Stimulated activated CD8-positive, alpha-beta memory T cell treated with anti-CD3 and anti-CD28 coated beads, Interleukin-4, amount 100 ng/mL, for 4 hours (primary cell): Measurements from ENCODE around the gene MPRIP.

Source experiments
- DNase-seq, 2 donors: peaks; one replicate each; pipeline ENCODE4 v3.0.0-alpha.2; 2020; ENCODE audit warnings: low read depth in 2 of 2, low spot score in 1 of 2

The MPRIP gene

GRCh38 chr17:17050346-17051345, 8.4 kb downstream of the MPRIP start:
- DNase-seq = no peak

GRCh38 chr17:17051380-17051779, 9.1 kb downstream of the MPRIP start:
- no peak for DNase-seq

DNA sequence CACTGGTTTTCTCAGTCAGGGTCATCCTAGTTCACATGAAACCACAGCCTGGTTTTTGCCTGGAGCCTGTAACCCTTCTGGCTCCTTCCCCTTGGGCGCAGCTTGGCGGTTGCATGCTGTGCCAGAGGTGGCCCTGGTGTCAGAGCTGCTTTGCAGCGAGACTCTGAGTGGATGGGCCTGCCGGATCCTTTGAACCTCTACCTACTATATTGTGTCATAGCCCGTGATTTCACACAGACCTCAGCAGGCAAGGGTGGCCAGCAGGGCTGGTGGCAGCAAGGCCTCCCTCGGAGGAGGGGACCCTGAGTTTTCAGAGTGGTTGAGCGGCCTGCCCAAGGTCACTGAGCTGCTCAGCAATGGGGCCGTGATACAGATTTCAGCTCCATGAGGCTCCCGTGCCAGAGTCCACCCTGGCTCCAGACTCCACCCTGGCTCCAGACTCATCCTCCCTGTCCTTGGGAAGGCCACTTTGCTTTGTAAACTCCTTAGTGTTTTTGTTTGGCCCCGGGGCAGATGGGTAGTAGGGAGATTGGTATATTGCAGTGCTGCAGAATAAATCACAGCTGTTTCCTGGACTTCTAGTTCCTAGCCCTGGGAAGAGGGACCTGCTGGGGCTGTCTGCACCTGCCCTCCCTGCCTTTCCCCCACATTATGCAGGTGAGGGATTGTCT, 9.7 kb downstream of the MPRIP start:
- no peak for DNase-seq

GRCh38 chr17:17052462-17053221, 10.4 kb downstream of the MPRIP start:
- no peak for DNase-seq

GRCh38 chr17:17053446-17054379, 11.5 kb downstream of the MPRIP start:
- DNase-seq = no peak

DNA sequence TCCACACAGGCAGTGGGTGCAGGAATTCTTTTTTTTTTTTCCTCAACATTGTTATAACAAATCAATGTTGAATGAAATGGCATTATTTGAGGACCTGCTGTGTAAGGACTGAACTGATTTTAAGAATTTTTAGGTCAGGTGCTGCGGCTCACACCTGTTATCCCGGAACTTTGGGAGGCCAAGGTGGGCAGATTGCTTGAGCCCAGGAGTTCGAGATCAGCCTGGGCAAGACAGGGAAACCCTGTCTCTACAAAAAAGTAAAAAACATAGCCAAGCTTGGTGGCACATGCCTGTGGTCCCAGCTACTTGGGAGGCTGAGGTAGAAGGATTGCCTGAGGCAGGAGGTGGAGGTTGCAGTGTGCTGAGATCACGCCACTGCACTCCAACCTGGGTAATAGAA, 12.4 kb downstream of the MPRIP start:
- DNase-seq = no peak

DNA sequence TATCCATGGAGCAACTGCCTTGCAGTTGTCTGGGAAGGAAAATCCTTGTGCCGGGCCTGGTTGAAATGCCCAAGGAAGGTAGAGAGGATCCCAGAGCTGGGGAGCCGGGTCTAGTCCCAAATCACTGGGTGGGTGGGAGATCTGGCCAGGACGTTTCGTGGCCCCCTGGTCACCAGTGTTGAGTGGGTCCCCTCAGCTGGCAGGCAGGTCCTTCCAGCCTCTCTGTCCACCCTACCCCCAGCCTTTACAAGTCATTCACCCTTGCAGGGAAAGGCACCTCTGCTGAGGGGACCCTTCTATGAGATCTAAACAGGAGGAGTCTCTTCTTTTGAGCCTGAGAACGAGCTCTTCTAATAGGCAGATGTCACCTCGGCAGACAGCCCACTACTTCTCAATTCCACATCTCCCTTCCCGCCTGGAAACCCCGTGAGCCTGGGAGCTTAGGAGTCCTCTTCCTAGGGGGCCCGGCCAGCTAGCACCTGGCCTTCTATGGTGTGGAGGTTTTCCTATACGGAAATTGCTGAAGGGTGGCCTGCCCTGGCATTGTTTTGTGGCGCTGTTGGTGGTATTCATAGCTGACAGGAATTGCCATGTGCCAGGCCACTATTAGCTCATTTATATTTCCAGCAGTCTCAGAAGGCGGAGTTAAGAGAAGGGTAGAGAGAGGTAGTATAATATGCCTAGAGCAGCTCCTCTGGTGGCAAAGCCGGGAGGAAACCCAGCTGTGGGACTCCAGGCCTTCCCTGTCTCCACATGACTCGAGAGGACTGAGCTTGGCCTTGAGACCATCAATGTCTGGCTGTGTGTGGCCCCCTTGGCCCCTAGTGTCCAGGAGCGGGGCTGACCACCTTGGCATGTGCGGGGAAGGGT, 13.3 kb downstream of the MPRIP start:
- DNase-seq = no peak

- no peak for DNase-seq
Observed at GRCh38 chr17:17056156-17056539, 13.9 kb downstream of the MPRIP start.

DNA sequence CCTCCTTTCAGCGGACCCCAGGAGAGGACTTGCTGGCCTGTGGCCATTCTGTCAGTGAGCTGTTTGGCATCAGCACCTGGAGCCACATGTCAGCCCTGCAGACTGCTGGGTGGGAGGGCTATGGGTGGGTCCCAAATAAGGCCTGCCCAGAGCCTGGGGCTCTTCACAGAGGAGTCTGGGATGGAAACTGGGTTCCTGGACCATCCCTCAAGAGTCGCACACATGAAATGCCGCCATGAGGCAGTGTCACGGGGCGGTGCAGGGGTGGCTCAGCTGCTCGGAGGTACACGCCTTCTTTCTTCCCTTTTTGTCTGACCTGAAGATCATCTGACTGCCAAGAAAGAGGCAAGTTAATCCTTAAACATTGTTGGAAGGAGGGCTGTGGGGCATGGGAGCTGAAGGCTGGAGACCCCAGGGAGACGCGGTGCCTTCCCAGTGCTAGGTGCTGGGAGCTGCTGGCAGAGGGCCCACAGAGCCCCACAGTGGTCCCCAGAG, 14.8 kb downstream of the MPRIP start:
- DNase-seq = no peak

DNA sequence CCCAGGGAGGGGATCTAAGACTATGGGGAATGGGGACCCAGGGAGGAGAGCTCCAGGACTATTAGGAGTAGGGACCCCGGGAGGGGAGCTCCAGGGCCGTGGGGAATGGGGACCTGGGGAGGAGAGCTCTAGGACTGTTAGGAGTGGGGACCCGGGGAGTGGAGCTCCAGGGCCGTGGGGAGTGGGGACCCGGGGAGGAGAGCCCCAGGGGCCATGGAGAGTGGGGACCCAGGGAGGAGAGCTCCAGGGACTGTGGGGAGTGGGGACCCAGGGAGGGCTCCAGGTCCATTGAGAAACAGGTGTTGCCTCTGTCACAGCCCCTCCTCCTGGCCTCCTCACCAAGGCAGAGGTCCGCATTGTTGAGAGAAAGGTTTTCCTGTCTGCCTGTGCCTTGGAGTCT, 16.0 kb downstream of the MPRIP start:
- no peak for DNase-seq

GRCh38 chr17:17059301-17059890, 17.1 kb downstream of the MPRIP start:
- DNase-seq = no peak

- DNase-seq = no peak
Observed at GRCh38 chr17:17060001-17060922, 18.0 kb downstream of the MPRIP start.

- DNase-seq = no peak
Observed at GRCh38 chr17:17060930-17061329, 18.7 kb downstream of the MPRIP start.

GRCh38 chr17:17061516-17061915, 19.3 kb downstream of the MPRIP start:
- no peak for DNase-seq

- DNase-seq = no peak
Observed at GRCh38 chr17:17062356-17062755, 20.1 kb downstream of the MPRIP start.

DNA sequence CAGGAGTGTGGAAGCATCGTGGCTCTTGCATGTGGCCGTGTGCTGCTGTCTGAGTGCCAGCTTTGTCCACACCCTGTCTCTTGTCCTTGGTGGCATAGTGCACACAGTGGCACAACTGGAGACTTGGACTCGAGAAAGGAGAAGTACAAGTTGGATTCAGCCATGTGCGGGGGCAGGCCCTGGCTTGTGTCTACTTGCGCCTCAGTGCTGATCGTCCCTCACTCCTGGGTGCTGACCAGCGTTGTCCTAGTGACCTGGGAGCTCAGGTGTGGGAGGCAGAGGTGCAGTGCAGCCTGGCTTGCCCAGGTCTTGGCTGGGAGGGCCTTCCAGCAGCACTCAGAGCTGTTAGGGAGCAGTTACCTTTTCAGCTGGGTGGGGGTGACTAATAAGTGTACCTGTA, 20.6 kb downstream of the MPRIP start:
- DNase-seq = no peak

- DNase-seq = no peak
Observed at GRCh38 chr17:17063546-17064122, 21.4 kb downstream of the MPRIP start.

DNA sequence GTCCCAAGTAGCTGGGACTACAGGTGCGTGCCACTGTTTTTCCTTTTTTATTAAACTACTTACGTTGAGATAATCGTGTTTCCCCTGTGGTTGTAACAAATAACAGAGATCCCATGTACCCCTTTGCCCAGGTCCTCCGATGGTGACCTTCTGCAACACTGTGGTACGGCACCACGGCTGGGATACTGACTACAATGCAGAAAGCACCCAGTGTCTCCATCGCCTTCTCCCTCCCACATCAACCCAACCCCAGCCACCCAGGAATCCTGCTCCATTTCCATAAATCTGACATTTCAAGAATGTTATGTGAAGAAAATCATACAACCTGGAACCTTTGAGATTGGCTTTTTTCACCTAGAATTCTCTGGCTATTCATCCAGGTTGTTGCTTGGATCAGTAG, 22.1 kb downstream of the MPRIP start:
- DNase-seq = no peak
